NCI-H748 treated with DMSO at 0.1 percent for 48 hours (cell line): ENCODE measurements around the gene AFAP1.

Experiments
- DNase-seq: peaks from one replicate; lab custom pipeline; 2025; lab: John Stamatoyannopoulos, UW

The AFAP1 gene

GRCh38 chr4:7820031-7820818 is 119.4 kb downstream of the AFAP1 start:
- no peak for DNase-seq

GRCh38 chr4:7819446-7819845 is 120.2 kb downstream of the AFAP1 start:
- no peak for DNase-seq

- no peak for DNase-seq
Observed at GRCh38 chr4:7818399-7818911, 121.2 kb downstream of the AFAP1 start.

GRCh38 chr4:7817877-7818398 is 121.7 kb downstream of the AFAP1 start:
- DNase-seq: no peak

GRCh38 chr4:7816771-7817170 is 122.9 kb downstream of the AFAP1 start:
- DNase-seq: no peak

GRCh38 chr4:7815981-7816380 is 123.7 kb downstream of the AFAP1 start:
- no peak for DNase-seq

GRCh38 chr4:7815562-7815961 is 124.1 kb downstream of the AFAP1 start:
- DNase-seq: no peak

- DNase-seq: no peak
Observed at GRCh38 chr4:7814451-7814850, 125.2 kb downstream of the AFAP1 start.

- no peak for DNase-seq
Observed at GRCh38 chr4:7813674-7814073, 126.0 kb downstream of the AFAP1 start.

- no peak for DNase-seq
Observed at GRCh38 chr4:7812921-7813320, 126.7 kb downstream of the AFAP1 start.

GRCh38 chr4:7812231-7812857 is 127.3 kb downstream of the AFAP1 start:
- DNase-seq: no peak

GRCh38 chr4:7811536-7812191 is 128.0 kb downstream of the AFAP1 start:
- no peak for DNase-seq

- no peak for DNase-seq
Observed at GRCh38 chr4:7810783-7811535, 128.7 kb downstream of the AFAP1 start.

- no peak for DNase-seq
Observed at GRCh38 chr4:7808752-7809151, 130.9 kb downstream of the AFAP1 start.

GRCh38 chr4:7808181-7808580 is 131.5 kb downstream of the AFAP1 start:
- no peak for DNase-seq

GRCh38 chr4:7807351-7807921 is 132.2 kb downstream of the AFAP1 start:
- no peak for DNase-seq

GRCh38 chr4:7806338-7807090 is 133.1 kb downstream of the AFAP1 start:
- no peak for DNase-seq

- no peak for DNase-seq
Observed at GRCh38 chr4:7805533-7806337, 133.9 kb downstream of the AFAP1 start.

- DNase-seq: no peak
Observed at GRCh38 chr4:7804756-7805385, 134.8 kb downstream of the AFAP1 start.
